HG02759 (cell line): ENCODE data around the gene ING2.
A peak's percentile ranks its signal among the peaks of the same experiment; 100 is the strongest.

ENCODE experiments used
- ATAC-seq: cut with Tn5 transposase; IDR thresholded peaks from one replicate; pipeline ENCODE4 v1.9.1; 2021; ENCODE audit warnings: mild to moderate bottlenecking, moderate library complexity; ENCODE audit not compliant: unreplicated experiment

The ING2 gene

GRCh38 chr4:183495184-183495583, 9.7 kb upstream of the ING2 start:
- ATAC-seq = no peak

GRCh38 chr4:183499389-183499788, 5.5 kb upstream of the ING2 start:
- no peak for ATAC-seq

- ATAC-seq = no peak
Observed at GRCh38 chr4:183499801-183500200, 5.1 kb upstream of the ING2 start.

GRCh38 chr4:183503497-183504063, 1.3 kb upstream of the ING2 start:
- ATAC-seq = peak; percentile 3

- ATAC-seq = peak; percentile 69
Observed at GRCh38 chr4:183504064-183504929, 561 bp upstream of the ING2 start.

- peak; percentile 46 for ATAC-seq
Observed at GRCh38 chr4:183505611-183506388, 942 bp downstream of the ING2 start.

- no peak for ATAC-seq
Observed at GRCh38 chr4:183506389-183506735, 1.5 kb downstream of the ING2 start.

- no peak for ATAC-seq
Observed at GRCh38 chr4:183507925-183508696, 3.3 kb downstream of the ING2 start.

- ATAC-seq = no peak
Observed at GRCh38 chr4:183508697-183509335, 4.0 kb downstream of the ING2 start.

- no peak for ATAC-seq
Observed at GRCh38 chr4:183515411-183515810, 10.6 kb downstream of the ING2 start.

- no peak for ATAC-seq
Observed at GRCh38 chr4:183517194-183517593, 12.3 kb downstream of the ING2 start.

GRCh38 chr4:183517781-183518180, 12.9 kb downstream of the ING2 start:
- ATAC-seq = no peak

- ATAC-seq = no peak
Observed at GRCh38 chr4:183522821-183523220, 18.0 kb downstream of the ING2 start.

GRCh38 chr4:183527326-183527725, 22.5 kb downstream of the ING2 start:
- ATAC-seq = no peak

GRCh38 chr4:183532821-183533220, 28.0 kb downstream of the ING2 start:
- no peak for ATAC-seq

GRCh38 chr4:183533698-183534097, 28.8 kb downstream of the ING2 start:
- no peak for ATAC-seq

GRCh38 chr4:183540410-183541009, 35.7 kb downstream of the ING2 start:
- ATAC-seq = no peak

- ATAC-seq = no peak
Observed at GRCh38 chr4:183541010-183541751, 36.3 kb downstream of the ING2 start.

- ATAC-seq = no peak
Observed at GRCh38 chr4:183541752-183542040, 36.8 kb downstream of the ING2 start.

GRCh38 chr4:183543435-183543834, 38.6 kb downstream of the ING2 start:
- no peak for ATAC-seq
